ENCODE results near the gene ZNF282. TPM values are rescaled to one million over a fixed set of nuclear protein-coding genes. Genes with fewer than 3 reads are reported as not detected.
"Not testable (repeated sequence)": the region's sequence is repeated elsewhere in the genome, so short reads cannot be mapped to it uniquely, and the experiment has no call there.

The ZNF282 gene
- total RNA-seq, 2 donors from 2014 or later: 30.0 to 33.2 TPM

DNA sequence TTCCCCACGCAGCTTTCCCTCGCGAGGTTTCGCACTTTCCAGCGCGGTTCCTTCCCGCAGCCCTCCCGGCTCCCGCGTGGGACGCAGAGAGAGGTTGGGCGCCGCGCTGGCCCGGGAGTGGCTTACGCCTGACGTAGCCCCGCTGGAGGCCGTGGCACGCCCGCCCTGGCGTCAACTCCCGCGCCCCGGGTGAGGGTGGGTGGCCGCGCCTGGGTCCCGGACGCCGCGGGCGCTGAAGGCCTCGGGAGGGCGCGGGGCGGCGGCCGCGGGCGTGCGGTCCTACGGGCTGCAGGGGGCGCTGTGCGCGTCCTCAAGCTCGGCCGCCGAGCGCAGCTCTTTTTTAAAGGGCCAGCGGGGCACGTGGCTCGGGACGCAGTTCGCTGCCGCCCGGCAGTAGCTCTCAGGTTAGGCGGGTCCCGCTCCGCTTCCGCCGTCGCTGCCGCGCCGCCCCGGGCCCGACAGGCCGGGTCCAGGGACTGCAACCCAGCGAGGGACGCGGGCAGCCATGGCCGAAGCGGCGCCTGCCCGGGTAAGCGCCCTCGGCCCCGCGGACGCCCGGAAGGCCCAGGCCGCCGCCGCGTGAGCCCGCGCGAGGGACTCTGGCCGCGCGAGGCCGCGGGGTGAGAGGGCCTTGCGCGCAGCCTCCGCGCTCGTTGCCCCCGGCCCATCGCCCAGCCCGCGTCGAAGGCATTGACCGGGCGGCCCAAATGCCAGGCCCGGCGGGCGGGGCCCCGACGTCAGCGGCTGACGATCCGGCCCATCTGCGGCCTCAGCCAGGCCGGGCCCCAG lies 66.7 kb downstream of the ZNF282 start, which contains the start of gene ZNF783:
ZNF783 (plus strand) TSS at position 368 of the 789 bp plus-strand sequence; CDS start at position 506, 138 bp downstream.
- Histone ChIP-seq H3K9me3 (no peaks in the 10 kb centered on the region), H3K4me3 (peak within 1 kb of the TSS; percentile 53 to 65), H3K27me3 (replicated peaks; ENCODE audit: insufficient read depth) (no peaks in the 10 kb centered on the region), H3K4me1 (replicated peaks) (no peaks in the 10 kb centered on the region), H3K36me3 (peaks cover 0 to 11% of the 10 kb centered on the region in 2 donors), H3K27ac (peak within 1 kb of the TSS; percentile 91 to 92)
- WGBS: 4% methylated on average over 55 of the region's 115 CpGs
- intact Hi-C loops (cut with DNase I): loop anchor here (10.0 kb wide), 2 partner anchors 233 to 363 kb away; partner anchors contain the start of gene ZNF746
- TF ChIP-seq POLR2A (IDR thresholded peaks at IDR 0.05) (peak; percentile 22), POLR2AphosphoS5 (IDR thresholded peaks at IDR 0.05) (peak; percentile 4)
- TF ChIP-seq, protein P1, sequence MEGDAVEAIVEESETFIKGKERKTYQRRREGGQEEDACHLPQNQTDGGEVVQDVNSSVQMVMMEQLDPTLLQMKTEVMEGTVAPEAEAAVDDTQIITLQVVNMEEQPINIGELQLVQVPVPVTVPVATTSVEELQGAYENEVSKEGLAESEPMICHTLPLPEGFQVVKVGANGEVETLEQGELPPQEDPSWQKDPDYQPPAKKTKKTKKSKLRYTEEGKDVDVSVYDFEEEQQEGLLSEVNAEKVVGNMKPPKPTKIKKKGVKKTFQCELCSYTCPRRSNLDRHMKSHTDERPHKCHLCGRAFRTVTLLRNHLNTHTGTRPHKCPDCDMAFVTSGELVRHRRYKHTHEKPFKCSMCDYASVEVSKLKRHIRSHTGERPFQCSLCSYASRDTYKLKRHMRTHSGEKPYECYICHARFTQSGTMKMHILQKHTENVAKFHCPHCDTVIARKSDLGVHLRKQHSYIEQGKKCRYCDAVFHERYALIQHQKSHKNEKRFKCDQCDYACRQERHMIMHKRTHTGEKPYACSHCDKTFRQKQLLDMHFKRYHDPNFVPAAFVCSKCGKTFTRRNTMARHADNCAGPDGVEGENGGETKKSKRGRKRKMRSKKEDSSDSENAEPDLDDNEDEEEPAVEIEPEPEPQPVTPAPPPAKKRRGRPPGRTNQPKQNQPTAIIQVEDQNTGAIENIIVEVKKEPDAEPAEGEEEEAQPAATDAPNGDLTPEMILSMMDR (IDR thresholded peaks at IDR 0.05): peak; percentile 78 to 93 (median 89)
- DNase-seq (ENCODE audit: low spot score): peak; percentile 83

DNA sequence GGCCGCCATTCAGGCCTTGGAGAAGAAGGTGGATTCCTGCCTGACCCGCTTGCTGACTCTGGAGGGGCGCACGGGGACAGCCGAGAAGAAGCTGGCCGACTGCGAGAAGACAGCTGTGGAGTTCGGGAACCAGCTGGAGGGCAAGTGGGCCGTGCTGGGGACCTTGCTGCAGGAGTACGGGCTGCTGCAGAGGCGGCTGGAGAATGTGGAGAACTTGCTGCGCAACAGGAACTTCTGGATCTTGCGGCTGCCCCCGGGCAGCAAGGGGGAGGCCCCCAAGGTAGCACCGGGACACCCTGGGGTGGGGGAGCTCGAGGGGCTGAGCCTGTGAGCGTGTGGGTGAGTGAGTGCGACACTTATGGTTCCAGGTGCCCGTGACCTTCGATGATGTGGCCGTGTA lies 71.1 kb downstream of the ZNF282 start:
- H3K36me3 ChIP-seq: peaks cover 0 to 11% of the 10 kb centered on the region in 2 donors
- TF ChIP-seq, protein P1 (IDR thresholded peaks at IDR 0.05): no peak
- TF ChIP-seq POLR2A (IDR thresholded peaks at IDR 0.05) (no peak), POLR2AphosphoS5 (IDR thresholded peaks at IDR 0.05) (no peak)
- H3K27ac ChIP-seq: no peak overlapping the region
- no peaks in the 10 kb centered on the region for H3K4me1 ChIP-seq (replicated peaks)
- H3K27me3 ChIP-seq (replicated peaks; ENCODE audit: insufficient read depth): no peaks in the 10 kb centered on the region
- no peak for DNase-seq (ENCODE audit: low spot score)
- no peaks in the 10 kb centered on the region for H3K9me3 ChIP-seq
- H3K4me3 ChIP-seq: no peak overlapping the region
- intact Hi-C loops (cut with DNase I): loop anchor here (10.0 kb wide), 2 partner anchors 228 to 358 kb away; partner anchors contain the start of gene ZNF746
- WGBS: 91% methylated on average over 21 of the region's 21 CpGs

DNA sequence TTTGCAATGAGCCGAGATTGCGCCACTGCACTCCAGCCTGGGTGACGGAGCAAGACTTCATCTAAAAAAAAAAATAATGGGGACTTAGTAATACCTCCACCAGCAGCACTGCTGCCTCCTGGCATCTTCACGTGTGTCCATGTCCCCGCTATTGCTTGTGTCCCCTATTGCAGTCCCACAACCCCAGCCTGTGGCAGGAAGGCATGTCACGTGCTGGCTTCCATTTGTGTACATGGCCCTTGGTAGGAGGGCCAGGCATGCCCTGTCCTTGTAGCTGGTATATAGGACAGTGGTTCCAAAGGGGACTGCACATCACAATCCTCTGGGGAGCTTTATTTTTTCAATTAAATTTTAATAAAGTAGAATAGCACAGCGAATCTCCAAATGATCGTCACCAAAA lies 72.4 kb downstream of the ZNF282 start:
- H3K27me3 ChIP-seq (replicated peaks; ENCODE audit: insufficient read depth): no peaks in the 10 kb centered on the region
- no peaks in the 10 kb centered on the region for H3K9me3 ChIP-seq
- no peak overlapping the region for H3K4me3 ChIP-seq
- DNase-seq (ENCODE audit: low spot score): no peak
- H3K27ac ChIP-seq: no peak overlapping the region
- 95% methylated on average over 8 of the region's 8 CpGs for whole genome bisulfite sequencing
- no peak for TF ChIP-seq POLR2AphosphoS5 (IDR thresholded peaks at IDR 0.05)
- TF ChIP-seq, protein P1 (IDR thresholded peaks at IDR 0.05): no peak
- no peak for TF ChIP-seq POLR2A (IDR thresholded peaks at IDR 0.05)
- intact Hi-C loops (cut with DNase I): loop anchor here (10.0 kb wide), 2 partner anchors 227 to 357 kb away; partner anchors contain the start of gene ZNF746
- no peaks in the 10 kb centered on the region for H3K4me1 ChIP-seq (replicated peaks)
- H3K36me3 ChIP-seq: peaks cover 0 to 11% of the 10 kb centered on the region in 2 donors

GRCh38 chr7:149274424-149274823 lies 79.1 kb downstream of the ZNF282 start:
- peaks cover 0 to 14% of the 10 kb centered on the region in 2 donors for H3K36me3 ChIP-seq
- DNase-seq (ENCODE audit: low spot score); H3K27ac ChIP-seq; H3K4me1 ChIP-seq (replicated peaks); intact Hi-C loops (cut with DNase I); H3K9me3 ChIP-seq; H3K27me3 ChIP-seq (replicated peaks; ENCODE audit: insufficient read depth); H3K4me3 ChIP-seq: not testable (repeated sequence)
- over 99% methylated on average over 8 of the region's 8 CpGs for WGBS

Small RNA genes within 50 kb of the gene (small RNA-seq; reads per million reads assigned to genes)
- gene AC004890.1: 0 reads per million in 2 donors

Other genes with a start within 250 kb of the ZNF282 start
- gene PDIA4, start 167.0 kb upstream of the ZNF282 start, total RNA-seq: 100 to 1,000 TPM; 125 to 262 TPM
- gene ZNF786, start 104.8 kb upstream of the ZNF282 start, total RNA-seq: 10 to 100 TPM in 1 of 2 donors, 1 to 10 TPM in 1; 9.3 to 12.8 TPM
- 1 to 10 TPM; 2.8 to 4.0 TPM for gene ZNF425, start 69.2 kb upstream of the ZNF282 start, total RNA-seq
- 10 to 100 TPM; 27.6 to 28.9 TPM for gene ZNF398, start 48.1 kb upstream of the ZNF282 start, total RNA-seq
- gene ZNF212, start 44.1 kb downstream of the ZNF282 start, total RNA-seq: 10 to 100 TPM in 1 of 2 donors, 1 to 10 TPM in 1; 8.9 to 15.9 TPM
- 10 to 100 TPM; 10.7 to 20.7 TPM for gene ZNF783, start 66.7 kb downstream of the ZNF282 start, total RNA-seq

Data from prostate gland (tissue), 2 donors.